HG02763 (cell line): ENCODE data around the gene EPHB2.

Experiments
- ATAC-seq: cut with Tn5 transposase; IDR thresholded peaks from one replicate; pipeline ENCODE4 v1.9.1; 2021; ENCODE audit warnings: mild to moderate bottlenecking, moderate library complexity; ENCODE audit not compliant: unreplicated experiment

EPHB2 gene

GRCh38 chr1:22852144-22852655 is 141.6 kb downstream of the EPHB2 start:
- ATAC-seq, result no peak

GRCh38 chr1:22853651-22854185 is 143.1 kb downstream of the EPHB2 start:
- ATAC-seq, result no peak

- peak; percentile 61 for ATAC-seq
Measured at GRCh38 chr1:22854688-22855565, 144.3 kb downstream of the EPHB2 start.

- no peak for ATAC-seq
Measured at GRCh38 chr1:22855668-22856606, 145.3 kb downstream of the EPHB2 start.

GRCh38 chr1:22857661-22858060 is 147.0 kb downstream of the EPHB2 start:
- no peak for ATAC-seq

- ATAC-seq, result no peak
Measured at GRCh38 chr1:22860414-22860800, 149.8 kb downstream of the EPHB2 start.

GRCh38 chr1:22860883-22861385 is 150.3 kb downstream of the EPHB2 start:
- no peak for ATAC-seq

- ATAC-seq, result no peak
Measured at GRCh38 chr1:22861764-22862440, 151.3 kb downstream of the EPHB2 start.

- ATAC-seq, result no peak
Measured at GRCh38 chr1:22862752-22863151, 152.1 kb downstream of the EPHB2 start.

GRCh38 chr1:22863766-22864165 is 153.1 kb downstream of the EPHB2 start:
- ATAC-seq, result no peak

GRCh38 chr1:22864886-22865285 is 154.2 kb downstream of the EPHB2 start:
- ATAC-seq, result no peak

GRCh38 chr1:22865736-22866135 is 155.1 kb downstream of the EPHB2 start:
- no peak for ATAC-seq

- ATAC-seq, result no peak
Measured at GRCh38 chr1:22866868-22867267, 156.2 kb downstream of the EPHB2 start.

GRCh38 chr1:22868331-22868730 is 157.7 kb downstream of the EPHB2 start:
- no peak for ATAC-seq

GRCh38 chr1:22869325-22869724 is 158.7 kb downstream of the EPHB2 start:
- ATAC-seq, result no peak

- no peak for ATAC-seq
Measured at GRCh38 chr1:22870201-22870871, 159.7 kb downstream of the EPHB2 start.

GRCh38 chr1:22872981-22873664 is 162.5 kb downstream of the EPHB2 start:
- no peak for ATAC-seq

- ATAC-seq, result no peak
Measured at GRCh38 chr1:22874785-22875184, 164.1 kb downstream of the EPHB2 start.

- ATAC-seq, result no peak
Measured at GRCh38 chr1:22875241-22875640, 164.6 kb downstream of the EPHB2 start.
